Subcutaneous adipose tissue (tissue), 4 donors: Measurements from ENCODE around the gene TMED4. TPM values are rescaled to one million over a fixed set of nuclear protein-coding genes. Genes with fewer than 3 reads are reported as not detected.

Experiments used
- CTCF ChIP-seq: fragments of 450-650 bp; IDR thresholded peaks from one replicate; pipeline ENCODE4 v1.5.1; 2016; ENCODE audit warnings: low read depth, mild to moderate bottlenecking, control low read depth, antibody characterized with exemption, moderate library complexity
- total RNA-seq, 4 donors: library from RNA; depleted of rRNA; stranded (reverse); fragments of >200 nt; gene quantifications; one replicate each; pipeline ENCODE4 v1.1.0, GENCODE V29; 2016

The TMED4 gene
- total RNA-seq, 4 donors from 2014 or later, result 61.8 to 160 (median 134) TPM

DNA sequence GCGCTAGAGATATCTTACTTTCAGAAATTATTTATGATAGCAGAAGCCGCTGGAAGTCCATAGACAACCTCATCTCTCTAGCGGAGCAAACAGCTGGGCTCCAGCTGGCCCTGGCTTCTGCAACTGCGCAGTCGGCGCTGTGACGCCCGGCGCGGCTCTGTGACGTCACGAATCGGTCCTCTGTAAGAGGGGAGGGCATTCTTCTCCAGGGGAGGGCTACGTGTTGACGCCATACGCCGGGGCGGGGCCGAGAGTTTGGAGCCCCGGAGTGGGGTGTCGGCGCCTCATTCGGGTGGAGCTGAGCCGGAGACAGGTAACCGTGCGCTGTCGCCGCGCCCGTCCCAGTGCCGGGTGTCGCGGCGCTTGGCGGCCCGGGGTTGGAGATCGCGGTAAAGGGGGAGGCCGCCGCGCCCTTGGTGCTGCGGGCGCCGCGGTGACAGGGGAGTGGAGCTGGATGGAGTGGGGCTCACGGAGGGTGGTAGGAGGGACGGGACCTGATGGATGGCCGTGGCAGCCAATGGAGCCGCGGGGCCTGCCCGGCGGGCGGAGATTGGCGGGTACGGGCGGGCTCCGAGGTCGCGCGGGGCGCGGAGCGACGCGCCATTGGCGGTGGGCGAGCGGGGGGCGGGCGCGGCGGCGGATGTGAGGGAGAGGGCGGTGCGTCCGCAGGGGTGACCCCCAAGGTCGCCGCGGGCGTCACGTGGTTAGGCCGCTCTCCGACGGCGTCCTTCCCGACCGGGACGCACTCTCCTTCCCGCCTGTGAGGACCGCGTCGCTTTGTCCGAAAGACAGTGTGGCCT lies 24.5 kb upstream of the TMED4 start, which contains the start of gene OGDH:
Gene OGDH (plus strand): TSS at position 287 of the 800 bp plus-strand sequence. CDS start 17,717 bp downstream, outside the sequence.
- no peak for TF ChIP-seq CTCF

- no peak for TF ChIP-seq CTCF
Measured at GRCh38 chr7:44604941-44605340, 22.9 kb upstream of the TMED4 start.

GRCh38 chr7:44603193-44603592 lies 21.2 kb upstream of the TMED4 start:
- TF ChIP-seq CTCF, result no peak

- TF ChIP-seq CTCF, result no peak
Measured at GRCh38 chr7:44602576-44602910, 20.5 kb upstream of the TMED4 start.

- TF ChIP-seq CTCF, result no peak
Measured at GRCh38 chr7:44599222-44599621, 17.2 kb upstream of the TMED4 start.

- no peak for TF ChIP-seq CTCF
Measured at GRCh38 chr7:44595934-44596635, 14.1 kb upstream of the TMED4 start.

GRCh38 chr7:44590910-44591309 lies 8.9 kb upstream of the TMED4 start:
- no peak for TF ChIP-seq CTCF
